Body of pancreas (tissue), 4 donors: ENCODE results near the gene DPH6.

Source experiments
- CTCF ChIP-seq, 7 experiments: fragments of 450-650 bp in 4 of 7; fragments of 200-600 bp in 3 of 7; sonication (generic) in 3 of 7; IDR thresholded peaks; one replicate each; pipeline ENCODE4 v1.5.1; 2016 to 2019; ENCODE audit warnings: antibody characterized with exemption in 7 of 7
- POLR2A ChIP-seq, 3 donors: fragments of 450-650 bp; IDR thresholded peaks; one replicate each; pipeline ENCODE4 v1.6.1; 2016; ENCODE audit warnings: antibody characterized with exemption in 3 of 3, mild to moderate bottlenecking in 2 of 3

- TF ChIP-seq POLR2A (IDR thresholded peaks at IDR 0.05): no peak
- TF ChIP-seq CTCF (IDR thresholded peaks at IDR 0.05): no peak
Measured at GRCh38 chr15:35559683-35560082, 13.7 kb upstream of the DPH6 start.
